GM13977 (cell line): ENCODE measurements around the gene SYT7.
"Not testable (repeated sequence)": the region's sequence is repeated elsewhere in the genome, so short reads cannot be mapped to it uniquely, and the experiment has no call there.

ENCODE experiments used
- DNase-seq: peaks from one replicate; pipeline ENCODE4 v3.0.0; 2012; ENCODE audit warnings: low spot score
- CTCF ChIP-seq: IDR thresholded peaks from 2 replicates; pipeline ENCODE4 v1.5.1; 2012; ENCODE audit warnings: mild to moderate bottlenecking, control low read depth; ENCODE audit not compliant: insufficient read depth; ENCODE audit errors: extremely low read depth, missing control alignments
- in situ Hi-C: fragments of 300-500 bp; cut with MboI; formaldehyde crosslinking; loops from one replicate; pipeline ENCODE4 v1.12.0; 2022; ENCODE audit warnings: low sequenced_read_pairs, low pct_unique_long_range_greater_than_20kb, mixed read lengths, inconsistent platforms; ENCODE audit not compliant: unreplicated experiment

The SYT7 gene

GRCh38 chr11:61472868-61473267 is 108.0 kb downstream of the SYT7 start:
- TF ChIP-seq CTCF: no peak
- DNase-seq: no peak
- in situ Hi-C loops: no loop called here

- TF ChIP-seq CTCF: no peak
- DNase-seq: no peak
- in situ Hi-C loops: no loop called here
Measured at GRCh38 chr11:61472282-61472681, 108.6 kb downstream of the SYT7 start.

GRCh38 chr11:61468002-61468401 is 112.9 kb downstream of the SYT7 start:
- no peak for DNase-seq
- in situ Hi-C loops: no loop called here
- TF ChIP-seq CTCF: no peak

GRCh38 chr11:61467602-61468001 is 113.3 kb downstream of the SYT7 start:
- DNase-seq, in situ Hi-C loops: not testable (repeated sequence)
